NAMALWA (cell line): ENCODE measurements around the gene PRAMEF5.
A peak's percentile ranks its signal among the peaks of the same experiment; 100 is the strongest.
"Not testable (repeated sequence)": the region's sequence is repeated elsewhere in the genome, so short reads cannot be mapped to it uniquely, and the experiment has no call there.

Source experiments
- DNase-seq: peaks from one replicate; pipeline ENCODE4 v3.0.0-alpha.2; 2015; ENCODE audit warnings: low spot score

Gene PRAMEF5

DNA sequence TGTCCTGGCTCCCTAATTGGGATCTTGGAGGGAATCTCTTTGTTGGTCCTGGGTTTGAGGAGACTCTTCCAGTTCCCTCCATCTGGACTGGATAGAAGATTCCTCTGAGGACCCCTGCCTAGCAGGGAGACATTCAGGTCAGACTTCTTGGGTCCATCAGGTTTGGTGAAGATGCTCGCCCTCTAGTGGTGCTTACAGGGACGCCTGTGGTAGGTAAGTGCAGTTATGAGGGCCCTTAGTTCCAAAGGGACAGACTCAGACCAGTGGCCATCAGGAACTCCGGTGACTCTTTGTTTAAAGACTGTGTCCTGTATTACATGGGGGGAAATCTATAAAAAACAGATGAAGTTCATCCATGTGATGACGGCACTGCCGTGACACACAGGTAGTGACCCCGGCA is 23.0 kb downstream of the PRAMEF5 start:
- peak; percentile 19 for DNase-seq

DNA sequence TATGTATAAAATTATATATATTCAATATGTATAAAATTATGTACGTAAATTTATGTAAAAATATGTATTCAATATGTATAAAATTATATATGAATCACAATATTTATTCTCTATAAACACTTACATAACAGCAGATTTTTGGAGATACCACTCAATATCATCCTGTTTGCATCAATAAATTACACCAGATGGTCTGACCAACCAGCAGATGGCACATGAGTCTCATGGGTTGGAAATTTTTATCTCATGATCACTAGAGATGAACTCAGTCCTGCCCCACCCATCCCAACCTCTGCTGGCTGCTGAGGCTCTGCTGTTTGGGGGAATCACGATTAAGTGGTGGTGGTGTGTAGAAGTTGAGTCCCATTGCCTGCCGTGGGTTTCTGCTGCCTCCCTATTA is 25.6 kb downstream of the PRAMEF5 start:
- DNase-seq, result not testable (repeated sequence)

DNA sequence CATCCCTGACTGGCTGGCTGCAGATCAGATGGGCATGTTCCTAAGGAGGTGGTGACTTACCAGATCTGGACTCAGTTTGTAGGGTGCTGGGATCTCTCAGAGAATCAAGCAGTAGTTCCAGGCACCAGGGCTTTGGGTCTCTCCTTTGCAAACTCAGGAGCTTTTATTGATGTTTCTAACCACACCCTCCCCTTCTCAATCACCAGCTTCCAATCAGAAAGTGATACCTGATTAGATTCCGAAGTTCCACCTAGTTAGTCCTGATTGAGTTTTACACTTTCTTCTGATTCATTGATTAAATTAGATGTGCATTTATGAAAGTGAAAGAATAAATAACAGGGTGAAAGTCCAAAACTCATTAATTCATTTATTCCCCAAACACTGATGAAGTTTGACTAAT is 31.0 kb downstream of the PRAMEF5 start, which contains the start of gene PRAMEF8:
Gene PRAMEF8, minus strand, starts transcription at position 101 of the 400 bp plus-strand sequence. CDS start 1,046 bp downstream, outside the sequence.
- DNase-seq, result not testable (repeated sequence)

DNA sequence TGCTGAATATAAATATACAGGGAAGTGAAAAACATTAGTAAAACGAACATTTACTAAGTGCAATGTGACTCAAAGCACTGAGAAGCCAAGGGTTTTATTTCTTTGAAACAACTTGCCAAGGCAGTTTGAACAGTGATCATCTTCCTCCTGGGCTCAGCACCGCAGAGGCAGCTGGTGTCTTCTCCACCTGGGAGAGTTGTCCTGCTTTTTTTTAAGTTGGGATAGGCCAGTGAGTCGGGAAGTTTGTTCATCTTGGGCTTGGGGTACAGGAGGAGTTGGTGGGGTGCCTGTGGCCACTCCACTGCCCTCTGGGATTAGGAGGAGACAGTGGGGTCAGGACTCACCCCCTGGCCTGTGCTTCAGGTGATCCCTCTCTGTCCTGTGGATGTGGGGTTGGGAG is 35.0 kb downstream of the PRAMEF5 start:
- DNase-seq, result not testable (repeated sequence)

DNA sequence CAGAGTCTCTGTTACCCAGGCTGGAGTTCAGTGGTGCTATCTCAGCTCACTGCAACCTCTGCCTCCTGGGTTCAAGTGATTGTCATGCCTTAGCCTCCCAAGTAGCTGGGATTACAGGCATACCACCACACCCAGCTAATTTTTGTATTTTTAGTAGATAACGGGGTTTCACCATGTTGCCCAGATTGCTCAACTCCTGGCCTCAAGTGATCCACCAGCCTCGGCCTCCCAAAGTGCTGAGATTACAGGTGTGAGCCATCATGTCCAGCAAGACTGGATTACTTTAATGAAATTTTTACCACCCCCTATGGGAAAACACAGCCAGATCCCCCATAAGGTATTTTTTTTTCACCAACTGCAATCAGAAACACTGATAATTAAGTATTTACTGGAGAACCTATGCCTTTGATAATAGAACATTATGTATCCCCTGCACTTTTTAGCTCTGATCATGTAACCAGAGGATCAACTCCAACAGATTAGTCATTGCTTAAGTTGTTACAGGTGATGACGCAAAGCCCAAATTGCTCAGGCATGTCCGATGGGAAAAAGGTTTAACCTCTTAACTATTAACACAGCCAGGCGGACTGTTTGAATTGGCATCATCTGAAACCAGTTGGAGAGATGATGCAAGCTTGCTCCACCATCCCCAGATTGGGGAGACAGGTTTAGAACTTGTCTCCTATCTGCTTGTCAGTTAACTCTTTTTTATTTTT is 43.4 kb downstream of the PRAMEF5 start:
- not testable (repeated sequence) for DNase-seq

DNA sequence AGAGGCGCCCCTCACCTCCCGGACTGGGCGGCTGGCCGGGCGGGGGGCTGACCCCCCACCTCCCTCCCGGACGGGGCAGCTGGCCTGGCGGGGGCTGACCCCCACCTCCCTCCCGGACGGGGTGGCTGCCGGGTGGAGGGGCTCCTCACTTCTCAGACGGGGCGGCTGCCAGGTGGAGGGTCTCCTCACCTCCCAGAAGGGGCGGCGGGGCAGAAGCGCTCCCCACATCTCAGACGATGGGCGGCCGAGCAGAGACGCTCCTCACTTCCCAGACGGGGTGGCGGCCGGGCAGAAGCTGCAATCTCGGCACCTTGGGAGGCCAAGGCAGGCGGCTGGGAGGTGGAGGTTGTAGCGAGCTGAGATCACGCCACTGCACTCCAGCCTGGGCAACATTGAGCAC is 44.7 kb downstream of the PRAMEF5 start:
- DNase-seq, result not testable (repeated sequence)

DNA sequence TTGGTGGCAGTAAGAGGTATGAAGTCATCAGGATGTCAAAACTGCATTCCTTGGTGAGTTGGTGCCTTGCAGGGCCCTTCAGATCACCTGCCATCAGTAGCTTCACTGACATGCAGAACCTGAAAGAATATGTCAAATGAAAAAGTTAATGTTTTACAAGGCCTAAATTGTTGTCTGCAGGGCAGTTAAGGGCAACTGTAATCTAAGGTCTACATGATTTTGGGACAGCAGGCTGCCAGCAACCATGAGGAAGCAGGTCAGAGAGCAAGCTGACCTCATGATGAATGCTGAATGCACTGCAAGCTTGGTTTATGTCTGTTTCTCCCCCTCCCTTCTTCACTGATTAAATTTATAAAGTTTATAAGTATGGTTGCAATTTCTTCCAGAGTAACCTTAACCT is 48.2 kb downstream of the PRAMEF5 start:
- not testable (repeated sequence) for DNase-seq

DNA sequence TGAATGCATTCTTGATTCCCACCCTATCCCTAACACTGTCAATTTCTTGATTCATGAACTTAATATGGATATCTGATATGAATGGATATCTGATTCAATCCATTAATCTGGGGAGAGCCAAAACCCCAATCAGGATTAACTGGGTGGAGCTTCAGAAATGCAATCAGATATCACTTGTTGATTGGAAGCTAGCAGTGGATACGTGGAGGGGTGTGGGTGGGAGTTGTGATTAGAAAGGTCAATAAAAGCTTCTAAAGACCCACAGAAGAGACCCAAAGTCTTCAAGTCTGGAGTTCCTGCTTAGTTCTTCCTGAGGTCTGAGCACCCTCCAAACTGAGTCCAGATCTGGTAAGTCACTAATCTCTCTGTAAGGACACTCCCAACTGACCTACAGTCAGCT is 49.2 kb downstream of the PRAMEF5 start, which contains the start of gene PRAMEF33:
Gene PRAMEF33, plus strand, starts transcription at position 301 of the 400 bp plus-strand sequence. CDS start 2,416 bp downstream, outside the sequence.
- DNase-seq, result not testable (repeated sequence)
